HCT116 (cell line): ENCODE data around the gene ZNF382. TPM values are rescaled to one million over a fixed set of nuclear protein-coding genes. Genes with fewer than 3 reads are reported as not detected.

ENCODE experiments used
- ATAC-seq: fragments of 200-7000 bp; cut with Tn5 transposase; 2 replicates; pipeline ENCODE4 v1.9.1; 2020; ENCODE audit warnings: mild to moderate bottlenecking, moderate library complexity
- BruUV-seq: library from RNA; stranded (reverse); fragments of 400-500 nt; replicated peaks from 2 replicates; lab custom pipeline; 2021; lab: Mats Ljungman, UMichigan
- CTCF ChIA-PET: fragments of 300-600 bp; sonication (Branson Sonifier 250); formaldehyde crosslinking; loops from one replicate; lab custom pipeline; 2021; ENCODE audit warnings: antibody characterized with exemption; lab: Charles Lee
- POLR2A ChIA-PET: fragments of 300-600, 350-600 bp; sonication (Branson Sonifier 250); formaldehyde crosslinking; loops from one replicate; lab custom pipeline; 2021; ENCODE audit warnings: antibody characterized with exemption; lab: Charles Lee
- RAD21 ChIA-PET, 2 experiments: fragments of 300-600 bp; sonication (Branson Sonifier 250); formaldehyde crosslinking; loops; one replicate each; lab custom pipeline; 2023; ENCODE audit warnings: low total read pairs in 2 of 2; ENCODE audit not compliant: uncharacterized antibody in 2 of 2, unreplicated experiment in 2 of 2, low non-redundant PET in 1 of 2; lab: Charles Lee
- DNase-seq: peaks from one replicate; pipeline ENCODE4 v3.0.0-alpha.2; 2010; ENCODE audit warnings: low read depth, low spot score
- H2AFZ ChIP-seq: fragments of 200-600 bp; shearing (Covaris generic), sonication (generic); 2 replicates; pipeline ENCODE4 v1.6.1; 2017; ENCODE audit warnings: low read depth, mixed run types, mixed read lengths, antibody characterized with exemption, low read length; ENCODE audit not compliant: poor library complexity, severe bottlenecking
- H3K27ac ChIP-seq: 2 replicates; pipeline ENCODE4 v1.5.1; 2012; ENCODE audit warnings: low read depth, low read length
- H3K27me3 ChIP-seq: fragments of 200-600 bp; sonication (generic); 2 replicates; pipeline ENCODE4 v1.6.1; 2016; ENCODE audit warnings: mixed run types, low read length, mixed read lengths; ENCODE audit not compliant: insufficient read depth
- H3K36me3 ChIP-seq, 2 experiments: fragments of 200-500 bp in 1 of 2; fragments of 200-600 bp in 1 of 2; sonication (Bioruptor generic) in 1 of 2; sonication (generic) in 1 of 2; 2 replicates each; pipeline versions ENCODE4 v1.5.1 to v1.6.1; 2014 to 2016; ENCODE audit warnings: low read length in 2 of 2, inconsistent platforms in 1 of 2, mixed read lengths in 1 of 2, mixed run types in 1 of 2; ENCODE audit not compliant: insufficient read depth in 2 of 2, control insufficient read depth in 1 of 2
- H3K4me1 ChIP-seq, 2 experiments: fragments of 200-600 bp in 1 of 2; sonication (generic) in 1 of 2; 2 replicates each; pipeline versions ENCODE4 v1.5.1 to v1.6.1; 2012 to 2017; ENCODE audit warnings: low read length in 2 of 2, inconsistent platforms in 1 of 2, mild to moderate bottlenecking in 1 of 2, mixed read lengths in 1 of 2, mixed run types in 1 of 2, moderate library complexity in 1 of 2; ENCODE audit not compliant: insufficient read depth in 2 of 2, control insufficient read depth in 1 of 2
- H3K4me2 ChIP-seq: fragments of 200-600 bp; sonication (generic); 2 replicates; pipeline ENCODE4 v1.6.1; 2017; ENCODE audit warnings: mixed run types, low read length, mixed read lengths
- H3K4me3 ChIP-seq, 2 experiments: fragments of 200-600 bp in 1 of 2; sonication (generic) in 1 of 2; replicated peaks in 1 of 2; 2 replicates each; pipeline ENCODE4 v1.5.1; 2011 to 2016; ENCODE audit warnings: low read length in 2 of 2, control low read depth in 1 of 2, low read depth in 1 of 2, mild to moderate bottlenecking in 1 of 2, mixed read lengths in 1 of 2, mixed run types in 1 of 2
- H3K79me2 ChIP-seq: fragments of 200-600 bp; sonication (generic); 2 replicates; pipeline ENCODE4 v1.6.1; 2017; ENCODE audit warnings: mild to moderate bottlenecking, mixed run types, low read length, moderate library complexity, mixed read lengths; ENCODE audit not compliant: insufficient read depth
- H3K9ac ChIP-seq: fragments of 200-600 bp; sonication (generic); 2 replicates; pipeline ENCODE4 v1.6.1; 2016; ENCODE audit warnings: low read length, mixed read lengths
- H3K9me2 ChIP-seq: fragments of 200-600 bp; sonication (generic), shearing (Covaris generic); 2 replicates; pipeline ENCODE4 v1.6.1; 2017; ENCODE audit warnings: mixed run types, mild to moderate bottlenecking, moderate library complexity; ENCODE audit not compliant: insufficient read depth
- H3K9me3 ChIP-seq, 2 experiments: fragments of 200-500 bp in 1 of 2; fragments of 200-600 bp in 1 of 2; sonication (Bioruptor generic) in 1 of 2; sonication (generic) in 1 of 2; 2 replicates each; pipeline ENCODE4 v1.6.1; 2014 to 2017; ENCODE audit warnings: low read length in 2 of 2, mixed read lengths in 2 of 2, inconsistent platforms in 1 of 2, low read depth in 1 of 2, mild to moderate bottlenecking in 1 of 2, mixed run types in 1 of 2, moderate library complexity in 1 of 2; ENCODE audit not compliant: control insufficient read depth in 1 of 2, insufficient read depth in 1 of 2
- H4K20me1 ChIP-seq: fragments of 200-600 bp; sonication (generic), shearing (Covaris generic); 2 replicates; pipeline ENCODE4 v1.6.1; 2017; ENCODE audit warnings: mixed run types, mild to moderate bottlenecking, moderate library complexity; ENCODE audit not compliant: insufficient read depth
- ATF3 ChIP-seq: IDR thresholded peaks from 2 replicates; pipeline ENCODE4 v1.6.1; 2012
- CEBPB ChIP-seq: IDR thresholded peaks from 2 replicates; pipeline ENCODE4 v1.6.1; 2012; ENCODE audit warnings: low read depth
- EGR1 ChIP-seq: IDR thresholded peaks from 2 replicates; pipeline ENCODE4 v1.6.1; 2012; ENCODE audit warnings: low read depth
- ELF1 ChIP-seq: IDR thresholded peaks from 2 replicates; pipeline ENCODE4 v1.6.1; 2012; ENCODE audit warnings: low read depth, borderline replicate concordance
- EZH2 ChIP-seq: fragments of 200-600 bp; sonication (generic); IDR thresholded peaks from 2 replicates; pipeline ENCODE4 v1.6.1; 2017; ENCODE audit warnings: antibody characterized with exemption, mixed run types
- EZH2phosphoT487 ChIP-seq: fragments of 200-600 bp; IDR thresholded peaks from 2 replicates; pipeline ENCODE4 v1.6.1; 2018; ENCODE audit warnings: antibody characterized with exemption, borderline replicate concordance
- FOSL1 ChIP-seq: IDR thresholded peaks from 2 replicates; pipeline ENCODE4 v1.6.1; 2012; ENCODE audit warnings: low read depth
- JUND ChIP-seq: IDR thresholded peaks from 2 replicates; pipeline ENCODE4 v1.6.1; 2012
- MAX ChIP-seq: IDR thresholded peaks from 2 replicates; pipeline ENCODE4 v1.6.1; 2012
- POLR2A ChIP-seq: IDR thresholded peaks from 2 replicates; pipeline ENCODE4 v1.7.0; 2011; ENCODE audit warnings: borderline replicate concordance; ENCODE audit not compliant: insufficient read depth, insufficient read length; ENCODE audit errors: extremely low read depth
- POLR2AphosphoS5 ChIP-seq: IDR thresholded peaks from 2 replicates; pipeline ENCODE4 v1.6.1; 2011; ENCODE audit warnings: mild to moderate bottlenecking, low read depth, low read length, moderate library complexity
- RAD21 ChIP-seq: IDR thresholded peaks from 2 replicates; pipeline ENCODE4 v1.6.1; 2012; ENCODE audit warnings: low read depth, mild to moderate bottlenecking
- SIN3A ChIP-seq: IDR thresholded peaks from 2 replicates; pipeline ENCODE4 v1.6.1; 2012; ENCODE audit warnings: low read depth
- SP1 ChIP-seq: IDR thresholded peaks from 2 replicates; pipeline ENCODE4 v1.6.1; 2012; ENCODE audit warnings: low read depth
- SRF ChIP-seq: IDR thresholded peaks from 2 replicates; pipeline ENCODE4 v1.6.1; 2012; ENCODE audit warnings: low read depth
- TCF7L2 ChIP-seq: IDR thresholded peaks from 2 replicates; pipeline ENCODE4 v1.7.0; 2011; ENCODE audit warnings: borderline replicate concordance, inconsistent platforms; ENCODE audit not compliant: insufficient read depth, insufficient read length; ENCODE audit errors: extremely low read depth
- ZBTB33 ChIP-seq: IDR thresholded peaks from 2 replicates; pipeline ENCODE4 v1.6.1; 2011; ENCODE audit warnings: mild to moderate bottlenecking, low read length, moderate library complexity; ENCODE audit not compliant: insufficient replicate concordance; ENCODE audit errors: extremely low read depth
- ZFX ChIP-seq: fragments of 450-650 bp; IDR thresholded peaks from 2 replicates; pipeline ENCODE4 v1.6.1; 2017
- ZNF274 ChIP-seq: fragments of 200-500 bp; sonication (Bioruptor generic); IDR thresholded peaks from 2 replicates; pipeline ENCODE4 v1.6.1; 2014; ENCODE audit warnings: mild to moderate bottlenecking, low read depth, low read length, inconsistent platforms
- intact Hi-C: fragments of 100-400 bp; cut with micrococcal nuclease; formaldehyde crosslinking; loops from 2 replicates; pipeline ENCODE4 v1.10.0; 2022
- total RNA-seq: library from RNA; stranded (reverse); gene quantifications from one replicate; pipeline ENCODE4 v1.2.1, GENCODE V29; 2021; ENCODE audit not compliant: unreplicated experiment
- TF ChIP-seq, protein P1 (sequence below): IDR thresholded peaks from 2 replicates; pipeline ENCODE4 v1.6.1; 2012; ENCODE audit warnings: low read depth

ZNF382 gene
- total RNA-seq, 1 experiment from 2014 or later: not detected

DNA sequence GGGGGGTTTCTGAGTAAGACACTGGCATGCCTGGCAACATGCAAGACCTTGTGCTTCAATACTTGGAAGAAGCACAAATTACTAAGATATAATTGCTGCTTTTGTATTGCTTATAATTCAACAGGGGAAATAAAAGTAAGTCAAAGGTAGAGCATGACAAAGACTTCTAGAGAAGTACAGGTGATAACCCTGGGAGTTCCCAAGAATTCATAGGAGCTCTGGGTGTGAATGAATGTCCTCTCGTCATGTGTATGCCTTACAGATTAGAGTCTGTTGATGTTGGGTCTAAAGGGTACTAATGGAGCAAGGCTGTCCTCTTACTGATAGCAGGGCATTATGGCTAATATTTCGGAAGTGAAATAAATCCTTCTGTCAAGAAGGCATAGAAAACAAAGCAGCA is 69.1 kb downstream of the ZNF382 start:
- POLR2A ChIA-PET: no interaction called here
- H3K9me3 ChIP-seq: peaks cover 5 to 11% of the 10 kb centered on the region in 2 experiments; a peak in 2 of 4 replicates

More for the DNA sequence above, 69.1 kb downstream of the ZNF382 start:
- Histone ChIP-seq H3K4me1 (no peaks in the 10 kb centered on the region), H3K79me2 (no peaks in the 10 kb centered on the region), H3K9me2 (no peaks in the 10 kb centered on the region), H3K4me3 (no peak overlapping the region), H3K9ac (no peak overlapping the region), H3K27ac (no peak overlapping the region)
- CTCF ChIA-PET: no interaction called here
- DNase-seq (no peak), ATAC-seq (no peak)
- intact Hi-C loops: no loop called here
- TF ChIP-seq, protein P1, sequence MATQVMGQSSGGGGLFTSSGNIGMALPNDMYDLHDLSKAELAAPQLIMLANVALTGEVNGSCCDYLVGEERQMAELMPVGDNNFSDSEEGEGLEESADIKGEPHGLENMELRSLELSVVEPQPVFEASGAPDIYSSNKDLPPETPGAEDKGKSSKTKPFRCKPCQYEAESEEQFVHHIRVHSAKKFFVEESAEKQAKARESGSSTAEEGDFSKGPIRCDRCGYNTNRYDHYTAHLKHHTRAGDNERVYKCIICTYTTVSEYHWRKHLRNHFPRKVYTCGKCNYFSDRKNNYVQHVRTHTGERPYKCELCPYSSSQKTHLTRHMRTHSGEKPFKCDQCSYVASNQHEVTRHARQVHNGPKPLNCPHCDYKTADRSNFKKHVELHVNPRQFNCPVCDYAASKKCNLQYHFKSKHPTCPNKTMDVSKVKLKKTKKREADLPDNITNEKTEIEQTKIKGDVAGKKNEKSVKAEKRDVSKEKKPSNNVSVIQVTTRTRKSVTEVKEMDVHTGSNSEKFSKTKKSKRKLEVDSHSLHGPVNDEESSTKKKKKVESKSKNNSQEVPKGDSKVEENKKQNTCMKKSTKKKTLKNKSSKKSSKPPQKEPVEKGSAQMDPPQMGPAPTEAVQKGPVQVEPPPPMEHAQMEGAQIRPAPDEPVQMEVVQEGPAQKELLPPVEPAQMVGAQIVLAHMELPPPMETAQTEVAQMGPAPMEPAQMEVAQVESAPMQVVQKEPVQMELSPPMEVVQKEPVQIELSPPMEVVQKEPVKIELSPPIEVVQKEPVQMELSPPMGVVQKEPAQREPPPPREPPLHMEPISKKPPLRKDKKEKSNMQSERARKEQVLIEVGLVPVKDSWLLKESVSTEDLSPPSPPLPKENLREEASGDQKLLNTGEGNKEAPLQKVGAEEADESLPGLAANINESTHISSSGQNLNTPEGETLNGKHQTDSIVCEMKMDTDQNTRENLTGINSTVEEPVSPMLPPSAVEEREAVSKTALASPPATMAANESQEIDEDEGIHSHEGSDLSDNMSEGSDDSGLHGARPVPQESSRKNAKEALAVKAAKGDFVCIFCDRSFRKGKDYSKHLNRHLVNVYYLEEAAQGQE: no peak
- TF ChIP-seq POLR2AphosphoS5 (no peak), EZH2phosphoT487 (no peak), RAD21 (no peak), EZH2 (no peak), TCF7L2 (no peak), MAX (no peak), ZBTB33 (no peak), ZFX (no peak), POLR2A (no peak), CEBPB (no peak), SIN3A (no peak), SP1 (no peak), ZNF274 (no peak), SRF (no peak), FOSL1 (no peak), EGR1 (no peak), ATF3 (no peak), ELF1 (no peak), JUND (no peak)
- TF ChIP-seq, all 23 proteins: peak for 0
- no peaks in the 10 kb centered on the region for H3K27me3 ChIP-seq
- no peak overlapping the region for H2AFZ ChIP-seq
- no peaks in the 10 kb centered on the region for H4K20me1 ChIP-seq
- no TSS peak for BruUV-seq
- RAD21 ChIA-PET: no interaction called here
- H3K4me2 ChIP-seq: no peak overlapping the region
- no peaks in the 10 kb centered on the region for H3K36me3 ChIP-seq
